ENCODE results near the gene PIP5K1B.

- TF ChIP-seq, protein P1, sequence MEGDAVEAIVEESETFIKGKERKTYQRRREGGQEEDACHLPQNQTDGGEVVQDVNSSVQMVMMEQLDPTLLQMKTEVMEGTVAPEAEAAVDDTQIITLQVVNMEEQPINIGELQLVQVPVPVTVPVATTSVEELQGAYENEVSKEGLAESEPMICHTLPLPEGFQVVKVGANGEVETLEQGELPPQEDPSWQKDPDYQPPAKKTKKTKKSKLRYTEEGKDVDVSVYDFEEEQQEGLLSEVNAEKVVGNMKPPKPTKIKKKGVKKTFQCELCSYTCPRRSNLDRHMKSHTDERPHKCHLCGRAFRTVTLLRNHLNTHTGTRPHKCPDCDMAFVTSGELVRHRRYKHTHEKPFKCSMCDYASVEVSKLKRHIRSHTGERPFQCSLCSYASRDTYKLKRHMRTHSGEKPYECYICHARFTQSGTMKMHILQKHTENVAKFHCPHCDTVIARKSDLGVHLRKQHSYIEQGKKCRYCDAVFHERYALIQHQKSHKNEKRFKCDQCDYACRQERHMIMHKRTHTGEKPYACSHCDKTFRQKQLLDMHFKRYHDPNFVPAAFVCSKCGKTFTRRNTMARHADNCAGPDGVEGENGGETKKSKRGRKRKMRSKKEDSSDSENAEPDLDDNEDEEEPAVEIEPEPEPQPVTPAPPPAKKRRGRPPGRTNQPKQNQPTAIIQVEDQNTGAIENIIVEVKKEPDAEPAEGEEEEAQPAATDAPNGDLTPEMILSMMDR (IDR thresholded peaks at IDR 0.05), result no peak
- no peak for TF ChIP-seq POLR2A (IDR thresholded peaks at IDR 0.05)
Measured at GRCh38 chr9:68780380-68780712, 75.3 kb downstream of the PIP5K1B start.
